ENCODE measurements around the gene NHP2. TPM values are rescaled to one million over a fixed set of nuclear protein-coding genes. Genes with fewer than 3 reads are reported as not detected.

NHP2 gene
- total RNA-seq, 1 experiment from 2014 or later, result 263 TPM

DNA sequence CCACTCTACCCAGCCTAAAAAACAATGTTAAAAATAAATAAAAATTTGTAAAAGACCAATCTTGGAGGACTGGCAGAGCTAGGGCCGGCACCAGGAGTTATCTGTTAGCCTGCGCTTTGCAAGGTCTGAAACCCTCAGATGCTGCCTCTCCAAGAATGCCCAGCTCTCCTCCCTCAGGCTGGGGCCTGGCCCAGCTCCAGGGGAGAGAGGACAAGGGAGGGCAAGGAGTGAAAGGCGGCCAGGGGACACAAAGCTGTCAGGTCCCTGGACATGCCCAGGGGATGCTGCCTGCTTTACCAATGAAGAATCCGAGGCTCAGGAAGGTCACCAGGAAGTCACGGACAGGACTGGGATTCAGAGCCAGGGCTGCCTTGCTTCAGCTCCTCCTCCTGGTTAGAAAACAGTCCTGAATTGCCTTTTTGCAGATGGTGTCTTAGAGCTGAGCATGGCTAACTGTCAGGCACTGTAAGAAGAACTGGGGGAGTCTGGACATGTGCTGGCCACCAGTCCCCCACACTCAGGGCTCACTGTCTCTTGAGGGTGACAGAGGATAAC, 45.9 kb downstream of the NHP2 start:
- Mint-ChIP-seq H3K4me3 (no peak overlapping the region), H3K4me1 (peaks cover 16% of the 10 kb centered on the region), H3K27me3 (ENCODE audit: low read depth) (no peaks in the 10 kb centered on the region; the same call in 1 of the 2 replicates), H3K9me3 (peaks cover 4% of the 10 kb centered on the region; the same call in 1 of the 2 replicates), H3K27ac (0 out of 2 replicates have a peak overlapping the region, but pooled peaks have one; percentile 6), H3K36me3 (no peaks in the 10 kb centered on the region)
- CTCF ChIA-PET, result interaction anchor here (0.8 to 3.6 kb wide), 8 partner anchors 9 to 38 kb away, joined by 3 to 23 read pairs (median 6); no protein-coding TSS in a partner anchor
- POLR2A ChIA-PET, result interaction anchor here (0.7 kb wide), 1 partner anchor 23 kb away, joined by 5 read pairs; the partner anchor contains the start of gene RMND5B
- ATAC-seq, result peak; percentile 66
- DNase-seq (ENCODE audit: low spot score), result no peak
- TF ChIP-seq, protein P1, sequence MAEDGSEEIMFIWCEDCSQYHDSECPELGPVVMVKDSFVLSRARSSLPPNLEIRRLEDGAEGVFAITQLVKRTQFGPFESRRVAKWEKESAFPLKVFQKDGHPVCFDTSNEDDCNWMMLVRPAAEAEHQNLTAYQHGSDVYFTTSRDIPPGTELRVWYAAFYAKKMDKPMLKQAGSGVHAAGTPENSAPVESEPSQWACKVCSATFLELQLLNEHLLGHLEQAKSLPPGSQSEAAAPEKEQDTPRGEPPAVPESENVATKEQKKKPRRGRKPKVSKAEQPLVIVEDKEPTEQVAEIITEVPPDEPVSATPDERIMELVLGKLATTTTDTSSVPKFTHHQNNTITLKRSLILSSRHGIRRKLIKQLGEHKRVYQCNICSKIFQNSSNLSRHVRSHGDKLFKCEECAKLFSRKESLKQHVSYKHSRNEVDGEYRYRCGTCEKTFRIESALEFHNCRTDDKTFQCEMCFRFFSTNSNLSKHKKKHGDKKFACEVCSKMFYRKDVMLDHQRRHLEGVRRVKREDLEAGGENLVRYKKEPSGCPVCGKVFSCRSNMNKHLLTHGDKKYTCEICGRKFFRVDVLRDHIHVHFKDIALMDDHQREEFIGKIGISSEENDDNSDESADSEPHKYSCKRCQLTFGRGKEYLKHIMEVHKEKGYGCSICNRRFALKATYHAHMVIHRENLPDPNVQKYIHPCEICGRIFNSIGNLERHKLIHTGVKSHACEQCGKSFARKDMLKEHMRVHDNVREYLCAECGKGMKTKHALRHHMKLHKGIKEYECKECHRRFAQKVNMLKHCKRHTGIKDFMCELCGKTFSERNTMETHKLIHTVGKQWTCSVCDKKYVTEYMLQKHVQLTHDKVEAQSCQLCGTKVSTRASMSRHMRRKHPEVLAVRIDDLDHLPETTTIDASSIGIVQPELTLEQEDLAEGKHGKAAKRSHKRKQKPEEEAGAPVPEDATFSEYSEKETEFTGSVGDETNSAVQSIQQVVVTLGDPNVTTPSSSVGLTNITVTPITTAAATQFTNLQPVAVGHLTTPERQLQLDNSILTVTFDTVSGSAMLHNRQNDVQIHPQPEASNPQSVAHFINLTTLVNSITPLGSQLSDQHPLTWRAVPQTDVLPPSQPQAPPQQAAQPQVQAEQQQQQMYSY (CRISPR knock-in tag; IDR thresholded peaks at IDR 0.05), result peak; percentile 97
- TF ChIP-seq RELA (CRISPR knock-in tag; IDR thresholded peaks at IDR 0.05; ENCODE audit: borderline replicate concordance), result no peak

DNA sequence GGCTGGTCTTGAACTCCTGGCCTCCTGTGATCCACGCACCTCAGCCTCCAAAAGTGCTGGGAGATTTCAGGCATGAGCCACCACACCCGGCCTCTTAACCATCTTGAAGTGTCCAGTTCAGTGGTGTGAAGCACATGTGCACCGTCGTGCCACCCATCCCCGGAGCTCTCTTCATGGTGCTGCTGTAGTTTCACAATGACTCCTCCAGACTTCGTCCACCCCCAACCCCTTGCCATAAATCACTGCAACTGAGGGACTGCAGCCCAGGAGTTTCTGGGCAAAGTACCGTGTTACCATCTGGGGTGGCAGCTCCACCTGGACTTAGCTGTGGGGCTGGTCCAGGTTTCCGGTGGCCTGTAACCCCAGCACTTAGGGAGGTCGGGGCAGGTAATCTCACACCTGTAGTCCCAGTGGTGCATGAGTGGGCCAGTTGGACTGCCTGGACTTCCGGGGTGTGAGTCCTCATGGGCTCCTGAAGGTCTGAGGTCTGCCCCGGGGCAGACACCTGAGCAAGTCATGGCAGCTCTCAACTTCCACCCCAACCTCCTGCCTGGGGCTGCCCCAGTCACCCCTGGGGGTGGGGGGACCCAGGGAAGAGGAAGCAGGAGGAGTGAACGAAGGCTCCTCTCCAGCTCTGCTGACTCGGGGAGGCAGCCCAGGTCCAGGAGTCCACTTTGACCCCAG, 47.0 kb downstream of the NHP2 start:
- ATAC-seq, result no peak
- POLR2A ChIA-PET, result interaction anchor here (0.6 kb wide), 1 partner anchor 9 kb away, joined by 5 read pairs; no protein-coding TSS in a partner anchor

DNA sequence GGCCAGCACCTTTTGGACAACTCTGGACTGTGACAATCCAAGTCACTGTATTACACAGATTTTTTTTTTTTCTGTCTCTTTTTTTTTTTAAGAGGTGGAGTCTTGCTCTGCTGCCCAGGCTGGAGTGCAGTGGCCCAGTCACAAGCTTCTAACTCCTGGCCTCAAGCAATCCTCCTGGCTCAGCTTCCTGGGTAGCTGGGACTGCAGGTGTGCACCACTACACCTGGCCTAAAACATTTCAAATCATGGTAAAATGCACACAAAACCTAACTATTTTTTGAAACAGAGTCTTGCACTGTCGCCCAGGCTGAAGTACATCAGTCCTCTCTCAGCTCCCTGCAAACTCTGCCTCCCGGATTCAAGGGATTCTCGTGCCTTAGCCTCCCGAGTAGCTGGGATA, 47.6 kb downstream of the NHP2 start:
- Mint-ChIP-seq H3K27ac (no peak overlapping the region), H3K9me3 (0 out of 2 replicates have a peak, but pooled peaks cover 3% of the 10 kb centered on the region), H3K27me3 (ENCODE audit: low read depth) (no peaks in the 10 kb centered on the region; the same call in 1 of the 2 replicates), H3K4me1 (peaks cover 15% of the 10 kb centered on the region), H3K4me3 (no peak overlapping the region), H3K36me3 (0 out of 2 replicates have a peak, but pooled peaks cover 2% of the 10 kb centered on the region)
- ChIA-PET CTCF (interaction anchor here (0.6 to 3.6 kb wide), 3 partner anchors 15 to 130 kb away, joined by 3 to 23 read pairs (median 4); no protein-coding TSS in a partner anchor), POLR2A (interaction anchor here (0.7 kb wide), 1 partner anchor 35 kb away, joined by 3 read pairs; no protein-coding TSS in a partner anchor)
- no peak for DNase-seq (ENCODE audit: low spot score)
- TF ChIP-seq GRHL2 (CRISPR knock-in tag; IDR thresholded peaks at IDR 0.05; ENCODE audit: insufficient replicate concordance, severe bottlenecking) (no peak), ZNF121 (CRISPR knock-in tag; IDR thresholded peaks at IDR 0.05) (0 out of 2 replicates have a peak, but pooled peaks have one; percentile 6)
- no peak for ATAC-seq

More for the DNA sequence above, 47.0 kb downstream of the NHP2 start:
- 0 out of 2 replicates have a peak, but pooled peaks cover 3% of the 10 kb centered on the region for H3K9me3 Mint-ChIP-seq
- H3K27ac Mint-ChIP-seq, result no peak overlapping the region
- peaks cover 15% of the 10 kb centered on the region for H3K4me1 Mint-ChIP-seq
- H3K27me3 Mint-ChIP-seq (ENCODE audit: low read depth), result no peaks in the 10 kb centered on the region; the same call in 1 of the 2 replicates
- no peak for DNase-seq (ENCODE audit: low spot score)
- H3K4me3 Mint-ChIP-seq, result no peak overlapping the region
- TF ChIP-seq, protein P2, sequence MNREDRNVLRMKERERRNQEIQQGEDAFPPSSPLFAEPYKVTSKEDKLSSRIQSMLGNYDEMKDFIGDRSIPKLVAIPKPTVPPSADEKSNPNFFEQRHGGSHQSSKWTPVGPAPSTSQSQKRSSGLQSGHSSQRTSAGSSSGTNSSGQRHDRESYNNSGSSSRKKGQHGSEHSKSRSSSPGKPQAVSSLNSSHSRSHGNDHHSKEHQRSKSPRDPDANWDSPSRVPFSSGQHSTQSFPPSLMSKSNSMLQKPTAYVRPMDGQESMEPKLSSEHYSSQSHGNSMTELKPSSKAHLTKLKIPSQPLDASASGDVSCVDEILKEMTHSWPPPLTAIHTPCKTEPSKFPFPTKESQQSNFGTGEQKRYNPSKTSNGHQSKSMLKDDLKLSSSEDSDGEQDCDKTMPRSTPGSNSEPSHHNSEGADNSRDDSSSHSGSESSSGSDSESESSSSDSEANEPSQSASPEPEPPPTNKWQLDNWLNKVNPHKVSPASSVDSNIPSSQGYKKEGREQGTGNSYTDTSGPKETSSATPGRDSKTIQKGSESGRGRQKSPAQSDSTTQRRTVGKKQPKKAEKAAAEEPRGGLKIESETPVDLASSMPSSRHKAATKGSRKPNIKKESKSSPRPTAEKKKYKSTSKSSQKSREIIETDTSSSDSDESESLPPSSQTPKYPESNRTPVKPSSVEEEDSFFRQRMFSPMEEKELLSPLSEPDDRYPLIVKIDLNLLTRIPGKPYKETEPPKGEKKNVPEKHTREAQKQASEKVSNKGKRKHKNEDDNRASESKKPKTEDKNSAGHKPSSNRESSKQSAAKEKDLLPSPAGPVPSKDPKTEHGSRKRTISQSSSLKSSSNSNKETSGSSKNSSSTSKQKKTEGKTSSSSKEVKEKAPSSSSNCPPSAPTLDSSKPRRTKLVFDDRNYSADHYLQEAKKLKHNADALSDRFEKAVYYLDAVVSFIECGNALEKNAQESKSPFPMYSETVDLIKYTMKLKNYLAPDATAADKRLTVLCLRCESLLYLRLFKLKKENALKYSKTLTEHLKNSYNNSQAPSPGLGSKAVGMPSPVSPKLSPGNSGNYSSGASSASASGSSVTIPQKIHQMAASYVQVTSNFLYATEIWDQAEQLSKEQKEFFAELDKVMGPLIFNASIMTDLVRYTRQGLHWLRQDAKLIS (CRISPR knock-in tag; IDR thresholded peaks at IDR 0.05; ENCODE audit: borderline replicate concordance), result no peak
- no peak for TF ChIP-seq ZNF121 (CRISPR knock-in tag; IDR thresholded peaks at IDR 0.05)
- no peak for TF ChIP-seq PRRX2 (CRISPR knock-in tag; IDR thresholded peaks at IDR 0.05)
- TF ChIP-seq NFATC4 (CRISPR knock-in tag; IDR thresholded peaks at IDR 0.05), result no peak
- TF ChIP-seq TCF7 (CRISPR knock-in tag; IDR thresholded peaks at IDR 0.05; ENCODE audit: low read depth), result no peak
- CTCF ChIA-PET, result interaction anchor here (0.6 to 3.6 kb wide), 3 partner anchors 14 to 129 kb away, joined by 3 to 23 read pairs (median 6); no protein-coding TSS in a partner anchor
- 0 out of 2 replicates have a peak, but pooled peaks cover 2% of the 10 kb centered on the region for H3K36me3 Mint-ChIP-seq
